HepG2 (cell line): Measurements from ENCODE around the gene SYNE2. TPM values are rescaled to one million over a fixed set of nuclear protein-coding genes. Genes with fewer than 3 reads are reported as not detected.
A peak's percentile ranks its signal among the peaks of the same experiment; 100 is the strongest.

Experiments
- ATAC-seq: fragments of 200-7000 bp; cut with Tn5 transposase; 3 replicates; pipeline ENCODE4 v1.9.1; 2020; ENCODE audit warnings: mild to moderate bottlenecking, moderate library complexity
- BruUV-seq: library from RNA; stranded (reverse); fragments of 400-500 nt; replicated peaks from 2 replicates; lab custom pipeline; 2021; lab: Mats Ljungman, UMichigan
- CTCF ChIA-PET: fragments of 300-600 bp; formaldehyde crosslinking; extraction: SDS; loops from one replicate; lab custom pipeline; 2021; ENCODE audit warnings: low total read pairs, inconsistent platforms, low intra/inter-chr PET ratio; lab: Yijun Ruan, JAX
- POLR2A ChIA-PET: fragments of 350-600 bp; sonication (Branson Sonifier 250); formaldehyde crosslinking; loops from one replicate; lab custom pipeline; 2020; ENCODE audit warnings: antibody characterized with exemption, inconsistent platforms; lab: Yijun Ruan, JAX
- DNase-seq: peaks from one replicate; pipeline ENCODE4 v3.0.0-alpha.2; 2015; ENCODE audit warnings: low spot score
- FAIRE-seq: peaks from 3 replicates; lab custom pipeline; 2011; peaks lifted over from hg19 to GRCh38; lab: Jason Lieb, UNC
- H2AFZ ChIP-seq: one replicate; pipeline ENCODE4 v1.6.1; 2011; ENCODE audit warnings: low read length, inconsistent platforms
- H3K27ac ChIP-seq: fragments of 300-600 bp; 3 replicates; pipeline ENCODE4 v1.8.0; 2011; ENCODE audit warnings: mixed run types, mild to moderate bottlenecking, mixed read lengths, low read length, inconsistent platforms; ENCODE audit not compliant: insufficient read depth; ENCODE audit errors: extremely low read length
- H3K27me3 ChIP-seq, 2 experiments: fragments of 200-600 bp in 1 of 2; 2 replicates in 1 of 2; 3 replicates in 1 of 2; pipeline versions ENCODE4 v1.6.0 to v1.8.0; 2011; ENCODE audit warnings: low read length in 2 of 2, mild to moderate bottlenecking in 2 of 2, moderate library complexity in 2 of 2, inconsistent platforms in 1 of 2; ENCODE audit not compliant: insufficient read depth in 2 of 2, control insufficient read depth in 1 of 2
- H3K36me3 ChIP-seq, 2 experiments: fragments of 200-600 bp in 1 of 2; replicated peaks in 1 of 2; 2 replicates in 1 of 2; 3 replicates in 1 of 2; pipeline versions ENCODE4 v1.5.1 to v1.8.0; 2011; ENCODE audit warnings: low read length in 2 of 2, inconsistent platforms in 1 of 2; ENCODE audit not compliant: insufficient read depth in 2 of 2, control insufficient read depth in 1 of 2
- H3K4me1 ChIP-seq: 2 replicates; pipeline ENCODE4 v1.5.1; 2012; ENCODE audit warnings: low read length, inconsistent platforms; ENCODE audit not compliant: insufficient read depth
- H3K4me2 ChIP-seq: 2 replicates; pipeline ENCODE4 v1.6.0; 2011; ENCODE audit warnings: low read depth, low read length, inconsistent platforms
- H3K4me3 ChIP-seq, 3 experiments: fragments of 200-600 bp in 1 of 3; sonication (generic), shearing (Covaris generic) in 1 of 3; replicated peaks in 1 of 3; 2 replicates each; pipeline ENCODE4 v1.5.1; 2011 to 2016; ENCODE audit warnings: low read length in 3 of 3, inconsistent platforms in 2 of 3, low read depth in 2 of 3, mild to moderate bottlenecking in 2 of 3, control low read depth in 1 of 3, mixed read lengths in 1 of 3; ENCODE audit not compliant: insufficient read depth in 1 of 3
- H3K79me2 ChIP-seq: one replicate; pipeline ENCODE4 v1.6.1; 2011; ENCODE audit warnings: low read length, inconsistent platforms; ENCODE audit not compliant: insufficient read depth
- H3K9ac ChIP-seq: 2 replicates; pipeline ENCODE4 v1.6.0; 2011; ENCODE audit warnings: mild to moderate bottlenecking, low read depth, low read length, inconsistent platforms; ENCODE audit not compliant: insufficient read depth
- H3K9me3 ChIP-seq: 2 replicates; pipeline ENCODE4 v1.5.1; 2012; ENCODE audit warnings: mild to moderate bottlenecking, low read length
- H4K20me1 ChIP-seq: 2 replicates; pipeline ENCODE4 v1.6.0; 2011; ENCODE audit warnings: inconsistent platforms, mild to moderate bottlenecking, low read length, moderate library complexity; ENCODE audit not compliant: insufficient read depth
- AKAP8 ChIP-seq: sonication (generic); formaldehyde crosslinking; IDR thresholded peaks from 2 replicates; pipeline ENCODE4 v1.5.1; 2020; ENCODE audit warnings: mild to moderate bottlenecking, missing genetic modification reagents
- DMAP1 ChIP-seq: IDR thresholded peaks from 2 replicates; pipeline ENCODE4 v1.6.1; 2016
- FOXC1 ChIP-seq: sonication (generic); formaldehyde crosslinking; IDR thresholded peaks from 2 replicates; pipeline ENCODE4 v1.8.0; 2022; ENCODE audit warnings: mild to moderate bottlenecking, missing genetic modification reagents, borderline replicate concordance
- KDM4B ChIP-seq: sonication (generic); formaldehyde crosslinking; IDR thresholded peaks from 2 replicates; pipeline ENCODE4 v1.4.0; 2020; ENCODE audit warnings: missing genetic modification reagents
- NR2F6 ChIP-seq, 2 experiments: IDR thresholded peaks; 2 replicates each; pipeline ENCODE4 v1.6.1; 2016; ENCODE audit warnings: antibody characterized with exemption in 1 of 2, mild to moderate bottlenecking in 1 of 2
- RBAK ChIP-seq: sonication (generic); formaldehyde crosslinking; IDR thresholded peaks from 2 replicates; pipeline ENCODE4 v1.5.1; 2020; ENCODE audit warnings: mild to moderate bottlenecking, missing genetic modification reagents
- SALL1 ChIP-seq: sonication (generic); formaldehyde crosslinking; IDR thresholded peaks from 2 replicates; pipeline ENCODE4 v1.8.0; 2022; ENCODE audit warnings: mild to moderate bottlenecking, missing genetic modification reagents
- SIN3B ChIP-seq: fragments of 150-350 bp; IDR thresholded peaks from 2 replicates; pipeline ENCODE4 v1.6.1; 2014; ENCODE audit warnings: low read length
- SMARCC2 ChIP-seq: fragments of 450-650 bp; IDR thresholded peaks from 2 replicates; pipeline ENCODE4 v1.6.1; 2017; ENCODE audit warnings: antibody characterized with exemption, mild to moderate bottlenecking
- SRSF4 ChIP-seq: fragments of 200-400 bp; formaldehyde crosslinking; IDR thresholded peaks from one replicate; pipeline ENCODE4 v1.6.1; 2018; ENCODE audit warnings: mild to moderate bottlenecking, low read depth, low read length, moderate library complexity; ENCODE audit not compliant: poor library complexity, severe bottlenecking
- ZNF615 ChIP-seq: sonication (generic); formaldehyde crosslinking; IDR thresholded peaks from 2 replicates; pipeline ENCODE4 v1.5.0; 2020; ENCODE audit warnings: mild to moderate bottlenecking, missing genetic modification reagents, borderline replicate concordance
- ZNF670 ChIP-seq: sonication (generic); formaldehyde crosslinking; IDR thresholded peaks from 2 replicates; pipeline ENCODE4 v1.8.0; 2022; ENCODE audit warnings: mild to moderate bottlenecking, missing genetic modification reagents, borderline replicate concordance
- ZNF710 ChIP-seq: sonication (generic); formaldehyde crosslinking; IDR thresholded peaks from 2 replicates; pipeline ENCODE4 v1.5.0; 2020; ENCODE audit warnings: mild to moderate bottlenecking, missing genetic modification reagents, borderline replicate concordance
- ZNF720 ChIP-seq: sonication (generic); formaldehyde crosslinking; IDR thresholded peaks from 2 replicates; pipeline ENCODE4 v1.4.0; 2020; ENCODE audit warnings: missing genetic modification reagents
- ZNF724P ChIP-seq: sonication (generic); formaldehyde crosslinking; IDR thresholded peaks from 2 replicates; pipeline ENCODE4 v1.8.0; 2022; ENCODE audit warnings: missing genetic modification reagents, borderline replicate concordance
- ZNF775 ChIP-seq: sonication (generic); formaldehyde crosslinking; IDR thresholded peaks from 2 replicates; pipeline ENCODE4 v1.4.0; 2020; ENCODE audit warnings: missing genetic modification reagents, mild to moderate bottlenecking, moderate library complexity, borderline replicate concordance
- ZNF780A ChIP-seq: sonication (generic); formaldehyde crosslinking; IDR thresholded peaks from 2 replicates; pipeline ENCODE4 v1.8.0; 2022; ENCODE audit warnings: mild to moderate bottlenecking, missing genetic modification reagents, moderate library complexity
- ZNF891 ChIP-seq: sonication (generic); formaldehyde crosslinking; IDR thresholded peaks from 2 replicates; pipeline ENCODE4 v1.5.0; 2020; ENCODE audit warnings: mild to moderate bottlenecking, missing genetic modification reagents
- WGBS: methylation state at CpG from one replicate; pipeline ENCODE4 v1.1.6; 2017; ENCODE audit warnings: low lambda C conversion rate; 5-methylcytosine and 5-hydroxymethylcytosine counted together
- in situ Hi-C: cut with HindIII; loops from 2 replicates; pipeline ENCODE4 v1.10.0; 2017; ENCODE audit warnings: low pct_unique_long_range_greater_than_20kb; ENCODE audit not compliant: extremely low pct_ligation_motif_present
- intact Hi-C: fragments of 100-400 bp; cut with micrococcal nuclease; formaldehyde crosslinking; loops from one replicate; pipeline ENCODE4 v1.10.0; 2022; ENCODE audit not compliant: unreplicated experiment
- polyA plus RNA-seq, 8 experiments: library from polyadenylated mRNA; depleted of rRNA in 3 of 8; stranded (reverse) in 7 of 8; unstranded in 1 of 8; fragments of >200 nt; fragmentation: Illumina TruSeq in 4 of 8; extraction: Trizol in 4 of 8; gene quantifications; 2 replicates each; pipeline versions ENCODE4 v1.2.1 to v1.2.3, GENCODE V29; 2011 to 2016; ENCODE audit warnings: low read depth in 4 of 8, missing spikeins in 1 of 8, mixed read lengths in 1 of 8; ENCODE audit not compliant: insufficient read depth in 1 of 8
- total RNA-seq, 5 experiments: library from RNA; depleted of rRNA; stranded (reverse); fragments of >200 nt; fragmentation: Illumina TruSeq; extraction: Trizol; gene quantifications; 2 replicates each; pipeline ENCODE4 v1.2.3, GENCODE V29; 2016; ENCODE audit warnings: low read depth in 1 of 5

SYNE2 gene
- total and polyA plus RNA-seq, 2 of the 13 experiments (the other 11 are each of a cell fraction or from before 2014, with no cell fraction given), result 6.2 to 13.3 TPM

- Histone ChIP-seq H3K27ac (no peak overlapping the region), H2AFZ (no peak overlapping the region), H3K79me2 (no peaks in the 10 kb centered on the region), H3K9ac (no peak overlapping the region), H3K4me1 (peaks cover 15% of the 10 kb centered on the region), H3K9me3 (no peaks in the 10 kb centered on the region), H3K4me3 (no peak overlapping the region), H3K4me2 (no peak overlapping the region), H3K36me3 (no peaks in the 10 kb centered on the region), H3K27me3 (no peaks in the 10 kb centered on the region), H4K20me1 (no peaks in the 10 kb centered on the region)
- BruUV-seq, result no TSS peak
- no peak for DNase-seq
- intact Hi-C loops (no loop called here), in situ Hi-C loops (no loop called here)
- TF ChIP-seq FOXC1 (CRISPR knock-in tag), result no peak
- ChIA-PET CTCF (no interaction called here), POLR2A (no interaction called here)
- ATAC-seq, result no peak
- 98% methylated on average over 11 of the region's 11 CpGs for WGBS
- no peak for FAIRE-seq
Observed at GRCh38 chr14:63918411-63918810, 65.6 kb downstream of the SYNE2 start.

- H3K27me3 ChIP-seq, result no peaks in the 10 kb centered on the region
- no peak overlapping the region for H2AFZ ChIP-seq
- peak overlapping the region; percentile 47 for H3K27ac ChIP-seq
- no TSS peak for BruUV-seq
- H3K4me2 ChIP-seq, result peak overlapping the region; percentile 14
- DNase-seq (peak; percentile 88), ATAC-seq (peak; percentile 98), FAIRE-seq (peak; percentile 93)
- H3K4me1 ChIP-seq, result peaks cover 20% of the 10 kb centered on the region
- ChIA-PET CTCF (no interaction called here), POLR2A (no interaction called here)
- peak overlapping the region in 1 of 3 experiments; percentile 13; a peak in 1 of 6 replicates for H3K4me3 ChIP-seq
- H3K9ac ChIP-seq, result peak overlapping the region; percentile 12; the same call in 1 of the 2 replicates
- H4K20me1 ChIP-seq, result no peaks in the 10 kb centered on the region
- H3K36me3 ChIP-seq, result no peaks in the 10 kb centered on the region
- no peaks in the 10 kb centered on the region for H3K79me2 ChIP-seq
- in situ Hi-C loops, result no loop called here
- no peaks in the 10 kb centered on the region for H3K9me3 ChIP-seq
- intact Hi-C loops, result loop anchor here (2.0 kb wide), 1 partner anchor 70 kb away; the partner anchor contains the start of gene SYNE2
- 28% methylated on average over 5 of the region's 5 CpGs for WGBS
- TF ChIP-seq ZNF670 (CRISPR knock-in tag) (no peak), ZNF780A (no peak), ZNF615 (no peak), ZNF724P (no peak), SIN3B (no peak), DMAP1 (CRISPR knock-in tag) (peak; percentile 68; the same call in 1 of the 2 replicates), SRSF4 (no peak), ZNF720 (CRISPR knock-in tag) (no peak), ZNF891 (no peak), AKAP8 (CRISPR knock-in tag) (no peak), SALL1 (CRISPR knock-in tag) (peak; percentile 36; the same call in 1 of the 2 replicates), ZNF710 (CRISPR knock-in tag) (no peak), NR2F6 (IDR thresholded peaks at IDR 0.05) (no peak), NR2F6 (CRISPR knock-in tag; IDR thresholded peaks at IDR 0.05) (no peak), ZNF775 (CRISPR knock-in tag) (no peak), RBAK (CRISPR knock-in tag) (no peak), KDM4B (CRISPR knock-in tag) (no peak), SMARCC2 (no peak)
Observed at GRCh38 chr14:63922696-63923421, 70.1 kb downstream of the SYNE2 start.
